Measurements from ENCODE around the gene SLF2.

Gene SLF2, protein sequence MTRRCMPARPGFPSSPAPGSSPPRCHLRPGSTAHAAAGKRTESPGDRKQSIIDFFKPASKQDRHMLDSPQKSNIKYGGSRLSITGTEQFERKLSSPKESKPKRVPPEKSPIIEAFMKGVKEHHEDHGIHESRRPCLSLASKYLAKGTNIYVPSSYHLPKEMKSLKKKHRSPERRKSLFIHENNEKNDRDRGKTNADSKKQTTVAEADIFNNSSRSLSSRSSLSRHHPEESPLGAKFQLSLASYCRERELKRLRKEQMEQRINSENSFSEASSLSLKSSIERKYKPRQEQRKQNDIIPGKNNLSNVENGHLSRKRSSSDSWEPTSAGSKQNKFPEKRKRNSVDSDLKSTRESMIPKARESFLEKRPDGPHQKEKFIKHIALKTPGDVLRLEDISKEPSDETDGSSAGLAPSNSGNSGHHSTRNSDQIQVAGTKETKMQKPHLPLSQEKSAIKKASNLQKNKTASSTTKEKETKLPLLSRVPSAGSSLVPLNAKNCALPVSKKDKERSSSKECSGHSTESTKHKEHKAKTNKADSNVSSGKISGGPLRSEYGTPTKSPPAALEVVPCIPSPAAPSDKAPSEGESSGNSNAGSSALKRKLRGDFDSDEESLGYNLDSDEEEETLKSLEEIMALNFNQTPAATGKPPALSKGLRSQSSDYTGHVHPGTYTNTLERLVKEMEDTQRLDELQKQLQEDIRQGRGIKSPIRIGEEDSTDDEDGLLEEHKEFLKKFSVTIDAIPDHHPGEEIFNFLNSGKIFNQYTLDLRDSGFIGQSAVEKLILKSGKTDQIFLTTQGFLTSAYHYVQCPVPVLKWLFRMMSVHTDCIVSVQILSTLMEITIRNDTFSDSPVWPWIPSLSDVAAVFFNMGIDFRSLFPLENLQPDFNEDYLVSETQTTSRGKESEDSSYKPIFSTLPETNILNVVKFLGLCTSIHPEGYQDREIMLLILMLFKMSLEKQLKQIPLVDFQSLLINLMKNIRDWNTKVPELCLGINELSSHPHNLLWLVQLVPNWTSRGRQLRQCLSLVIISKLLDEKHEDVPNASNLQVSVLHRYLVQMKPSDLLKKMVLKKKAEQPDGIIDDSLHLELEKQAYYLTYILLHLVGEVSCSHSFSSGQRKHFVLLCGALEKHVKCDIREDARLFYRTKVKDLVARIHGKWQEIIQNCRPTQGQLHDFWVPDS

DNA sequence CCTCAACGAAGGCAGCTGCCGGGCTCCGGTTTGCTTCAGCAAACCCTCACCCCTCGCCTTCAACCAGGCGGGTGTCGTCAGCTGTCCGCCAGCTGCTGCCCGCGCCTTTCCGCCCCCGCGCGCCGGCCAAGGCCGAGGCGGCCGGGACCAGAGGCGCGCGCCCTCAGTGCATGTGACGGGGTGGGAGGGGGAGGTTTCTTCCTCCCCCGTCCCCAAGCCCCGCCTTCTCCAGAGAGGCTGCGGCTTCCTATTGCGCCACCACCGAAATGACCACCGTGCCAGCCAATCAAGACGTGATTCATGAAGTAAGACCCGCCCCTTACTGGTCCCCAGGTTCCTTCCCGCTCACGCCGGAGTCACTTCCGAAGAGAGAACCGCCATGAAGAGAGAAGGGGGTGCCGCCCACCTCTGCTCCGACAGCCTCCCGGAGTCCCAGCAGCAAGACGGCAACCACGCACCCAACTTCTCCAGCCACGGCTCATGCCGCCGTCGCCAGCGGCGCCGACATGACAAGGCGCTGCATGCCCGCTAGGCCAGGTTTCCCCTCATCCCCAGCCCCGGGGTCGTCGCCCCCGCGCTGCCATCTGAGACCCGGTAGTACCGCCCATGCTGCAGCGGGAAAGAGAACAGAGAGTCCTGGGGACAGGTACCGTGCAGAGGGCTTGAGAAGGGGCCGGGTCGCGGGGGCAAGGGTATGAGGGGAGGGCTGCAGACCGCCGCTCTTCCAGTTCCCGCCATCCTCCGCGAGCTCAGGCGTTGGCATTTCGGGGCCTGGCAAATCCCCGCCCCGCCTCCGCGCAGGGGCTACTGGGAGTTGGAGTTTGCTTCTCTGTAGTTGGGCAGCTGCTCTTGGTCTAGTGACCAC, at the start of gene SLF2:
Gene SLF2, plus strand, starts transcription at position 359 of the 865 bp plus-strand sequence. Its CDS starts 148 bp downstream, at position 507.
- no peaks in the 10 kb centered on the region for H3F3A ChIP-seq (ENCODE audit: insufficient read depth, low read length)
- peaks cover 17% of the 10 kb centered on the region for H3K79me2 ChIP-seq (ENCODE audit: insufficient read depth, low read length)
- H3K9me3 ChIP-seq (ENCODE audit: low read length): no peaks in the 10 kb centered on the region
- peak within 1 kb of the TSS; percentile 87 for H3K9ac ChIP-seq (ENCODE audit: low read length)
- peaks cover 10% of the 10 kb centered on the region; the same call in 1 of the 2 replicates for H3K36me3 ChIP-seq (ENCODE audit: insufficient read depth, low read length)
- H3K27me3 ChIP-seq (ENCODE audit: insufficient read depth, low read length): no peaks in the 10 kb centered on the region
- peak within 1 kb of the TSS; percentile 63 for H3K27ac ChIP-seq (ENCODE audit: low read depth, low read length, poor library complexity, severe bottlenecking)
- H3K4me3 ChIP-seq (ENCODE audit: low read depth, low read length, poor library complexity, severe bottlenecking): peak within 1 kb of the TSS; percentile 90
- no peaks in the 10 kb centered on the region for H4K20me1 ChIP-seq (ENCODE audit: insufficient read depth, low read length)
- H2AFZ ChIP-seq (ENCODE audit: low read length): peak within 1 kb of the TSS; percentile 5; the same call in 1 of the 2 replicates
- peak within 1 kb of the TSS; percentile 94 for H3K4me2 ChIP-seq (ENCODE audit: low read length)
- no peaks in the 10 kb centered on the region for H3K9me2 ChIP-seq (ENCODE audit: low read depth, low read length)
- H3K4me1 ChIP-seq (ENCODE audit: insufficient read depth, low read length, severe bottlenecking): peaks cover 29% of the 10 kb centered on the region
- TF ChIP-seq EZH2 (IDR thresholded peaks at IDR 0.05; ENCODE audit: borderline replicate concordance, low read length): no peak
- TF ChIP-seq, protein P1, sequence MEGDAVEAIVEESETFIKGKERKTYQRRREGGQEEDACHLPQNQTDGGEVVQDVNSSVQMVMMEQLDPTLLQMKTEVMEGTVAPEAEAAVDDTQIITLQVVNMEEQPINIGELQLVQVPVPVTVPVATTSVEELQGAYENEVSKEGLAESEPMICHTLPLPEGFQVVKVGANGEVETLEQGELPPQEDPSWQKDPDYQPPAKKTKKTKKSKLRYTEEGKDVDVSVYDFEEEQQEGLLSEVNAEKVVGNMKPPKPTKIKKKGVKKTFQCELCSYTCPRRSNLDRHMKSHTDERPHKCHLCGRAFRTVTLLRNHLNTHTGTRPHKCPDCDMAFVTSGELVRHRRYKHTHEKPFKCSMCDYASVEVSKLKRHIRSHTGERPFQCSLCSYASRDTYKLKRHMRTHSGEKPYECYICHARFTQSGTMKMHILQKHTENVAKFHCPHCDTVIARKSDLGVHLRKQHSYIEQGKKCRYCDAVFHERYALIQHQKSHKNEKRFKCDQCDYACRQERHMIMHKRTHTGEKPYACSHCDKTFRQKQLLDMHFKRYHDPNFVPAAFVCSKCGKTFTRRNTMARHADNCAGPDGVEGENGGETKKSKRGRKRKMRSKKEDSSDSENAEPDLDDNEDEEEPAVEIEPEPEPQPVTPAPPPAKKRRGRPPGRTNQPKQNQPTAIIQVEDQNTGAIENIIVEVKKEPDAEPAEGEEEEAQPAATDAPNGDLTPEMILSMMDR (IDR thresholded peaks at IDR 0.05; ENCODE audit: low read length): no peak

DNA sequence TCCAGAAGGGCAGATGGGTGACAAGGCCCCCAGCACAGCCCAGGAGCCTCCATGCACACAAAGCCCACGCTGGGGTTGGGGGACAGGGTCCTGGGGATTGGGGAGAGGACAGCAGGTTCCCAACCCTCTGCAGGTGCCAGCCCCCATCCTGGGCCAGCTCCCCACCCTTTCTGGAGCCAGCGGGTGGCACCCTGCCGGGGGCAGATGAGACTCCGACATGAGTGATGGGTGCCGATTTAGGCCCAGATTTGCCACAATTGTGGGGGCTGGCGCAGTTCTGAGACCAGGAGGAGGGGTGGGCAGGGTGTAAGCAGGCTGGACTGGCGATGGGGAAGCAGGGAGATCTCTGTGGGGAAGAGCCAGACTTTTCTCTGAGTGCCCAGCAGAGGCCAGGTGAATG, 49.3 kb upstream of the SLF2 start:
- Histone ChIP-seq H3K79me2 (ENCODE audit: insufficient read depth, low read length) (no peaks in the 10 kb centered on the region), H3K27ac (ENCODE audit: low read depth, low read length, poor library complexity, severe bottlenecking) (no peak overlapping the region), H3F3A (ENCODE audit: insufficient read depth, low read length) (no peaks in the 10 kb centered on the region), H3K4me3 (ENCODE audit: low read depth, low read length, poor library complexity, severe bottlenecking) (no peak overlapping the region), H2AFZ (ENCODE audit: low read length) (no peak overlapping the region), H4K20me1 (ENCODE audit: insufficient read depth, low read length) (no peaks in the 10 kb centered on the region), H3K27me3 (ENCODE audit: insufficient read depth, low read length) (no peaks in the 10 kb centered on the region), H3K9me3 (ENCODE audit: low read length) (no peaks in the 10 kb centered on the region), H3K4me1 (ENCODE audit: insufficient read depth, low read length, severe bottlenecking) (no peaks in the 10 kb centered on the region), H3K9ac (ENCODE audit: low read length) (no peak overlapping the region), H3K9me2 (ENCODE audit: low read depth, low read length) (no peaks in the 10 kb centered on the region), H3K36me3 (ENCODE audit: insufficient read depth, low read length) (no peaks in the 10 kb centered on the region), H3K4me2 (ENCODE audit: low read length) (no peak overlapping the region)
- no peak for TF ChIP-seq EZH2 (IDR thresholded peaks at IDR 0.05; ENCODE audit: borderline replicate concordance, low read length)
- TF ChIP-seq, protein P1 (IDR thresholded peaks at IDR 0.05; ENCODE audit: low read length): no peak
